HG02759 (cell line): ENCODE data around the gene LY9.

Experiments
- ATAC-seq: cut with Tn5 transposase; IDR thresholded peaks from one replicate; pipeline ENCODE4 v1.9.1; 2021; ENCODE audit warnings: mild to moderate bottlenecking, moderate library complexity; ENCODE audit not compliant: unreplicated experiment

Gene LY9

GRCh38 chr1:160800645-160801408 is 4.9 kb downstream of the LY9 start:
- ATAC-seq, result no peak

GRCh38 chr1:160801836-160802580 is 6.0 kb downstream of the LY9 start:
- no peak for ATAC-seq

GRCh38 chr1:160806109-160806665 is 10.2 kb downstream of the LY9 start:
- ATAC-seq, result no peak

- no peak for ATAC-seq
Measured at GRCh38 chr1:160806784-160807183, 10.8 kb downstream of the LY9 start.

GRCh38 chr1:160807247-160807646 is 11.3 kb downstream of the LY9 start:
- ATAC-seq, result no peak

- no peak for ATAC-seq
Measured at GRCh38 chr1:160807738-160808137, 11.8 kb downstream of the LY9 start.

GRCh38 chr1:160808289-160808688 is 12.3 kb downstream of the LY9 start:
- ATAC-seq, result no peak

GRCh38 chr1:160810486-160810885 is 14.5 kb downstream of the LY9 start:
- ATAC-seq, result no peak

- ATAC-seq, result no peak
Measured at GRCh38 chr1:160811147-160811546, 15.2 kb downstream of the LY9 start.

GRCh38 chr1:160813215-160813614 is 17.2 kb downstream of the LY9 start:
- ATAC-seq, result no peak

GRCh38 chr1:160814316-160814715 is 18.3 kb downstream of the LY9 start:
- ATAC-seq, result no peak

GRCh38 chr1:160814856-160815255 is 18.9 kb downstream of the LY9 start:
- ATAC-seq, result no peak

GRCh38 chr1:160818207-160818937 is 22.4 kb downstream of the LY9 start:
- no peak for ATAC-seq

- no peak for ATAC-seq
Measured at GRCh38 chr1:160819186-160819585, 23.2 kb downstream of the LY9 start.

GRCh38 chr1:160821627-160822026 is 25.7 kb downstream of the LY9 start:
- no peak for ATAC-seq

- no peak for ATAC-seq
Measured at GRCh38 chr1:160823296-160823695, 27.3 kb downstream of the LY9 start.

GRCh38 chr1:160826546-160826945 is 30.6 kb downstream of the LY9 start:
- no peak for ATAC-seq

GRCh38 chr1:160827418-160827817 is 31.4 kb downstream of the LY9 start:
- ATAC-seq, result no peak

GRCh38 chr1:160829766-160830165 is 33.8 kb downstream of the LY9 start:
- ATAC-seq, result no peak

- ATAC-seq, result no peak
Measured at GRCh38 chr1:160830321-160831153, 34.6 kb downstream of the LY9 start.
